H7 (cell line): ENCODE data around the gene GTPBP8. TPM values are rescaled to one million over a fixed set of nuclear protein-coding genes. Genes with fewer than 3 reads are reported as not detected.
A peak's percentile ranks its signal among the peaks of the same experiment; 100 is the strongest.

Source experiments
- DNase-seq: peaks from one replicate; pipeline ENCODE4 v3.0.0; 2012
- H3K27me3 ChIP-seq: 2 replicates; pipeline ENCODE4 v1.6.0; 2011; ENCODE audit warnings: mild to moderate bottlenecking, low read length; ENCODE audit not compliant: control insufficient read depth, insufficient read depth
- H3K36me3 ChIP-seq: replicated peaks from 2 replicates; pipeline ENCODE4 v1.5.1; 2011; ENCODE audit warnings: low read length; ENCODE audit not compliant: control insufficient read depth, insufficient read depth
- H3K4me3 ChIP-seq: 2 replicates; pipeline ENCODE4 v1.5.1; 2011; ENCODE audit warnings: low read depth, mild to moderate bottlenecking, control low read depth, low read length, moderate library complexity; ENCODE audit not compliant: insufficient read depth
- total RNA-seq: library from RNA; depleted of rRNA; stranded (reverse); fragments of >200 nt; shearing (Covaris generic); gene quantifications from 2 replicates; pipeline ENCODE4 v1.2.3, GENCODE V29; 2014; rRNA removed

GTPBP8 gene
- 29.6 and 32.9 TPM in 2 replicates for total RNA-seq

- DNase-seq: peak; percentile 82
- peak within 1 kb of the TSS; percentile 84 for H3K4me3 ChIP-seq
- H3K36me3 ChIP-seq: no peaks in the 10 kb centered on the region
- H3K27me3 ChIP-seq: no peaks in the 10 kb centered on the region
Measured at GRCh38 chr3:112990672-112991602, at the start of gene GTPBP8. GTPBP8 (plus strand) TSS chr3:112990984; CDS start chr3:112991000, 16 bp downstream.

- no peaks in the 10 kb centered on the region for H3K36me3 ChIP-seq
- H3K27me3 ChIP-seq: no peaks in the 10 kb centered on the region
- DNase-seq: no peak
- no peak overlapping the region for H3K4me3 ChIP-seq
Measured at GRCh38 chr3:112948346-112948838, 42.4 kb upstream of the GTPBP8 start.

GRCh38 chr3:112956351-112956750, 34.4 kb upstream of the GTPBP8 start:
- Histone ChIP-seq H3K36me3 (no peaks in the 10 kb centered on the region), H3K27me3 (no peaks in the 10 kb centered on the region), H3K4me3 (no peak overlapping the region)
- DNase-seq: no peak

GRCh38 chr3:112958811-112959560, 31.8 kb upstream of the GTPBP8 start:
- H3K4me3 ChIP-seq: no peak overlapping the region
- H3K27me3 ChIP-seq: no peaks in the 10 kb centered on the region
- DNase-seq: no peak
- H3K36me3 ChIP-seq: no peaks in the 10 kb centered on the region

- Histone ChIP-seq H3K27me3 (no peaks in the 10 kb centered on the region), H3K36me3 (no peaks in the 10 kb centered on the region), H3K4me3 (no peak overlapping the region)
- DNase-seq: no peak
Measured at GRCh38 chr3:112963683-112964082, 27.1 kb upstream of the GTPBP8 start.

GRCh38 chr3:112965656-112966055, 25.1 kb upstream of the GTPBP8 start:
- Histone ChIP-seq H3K4me3 (no peak overlapping the region), H3K27me3 (no peaks in the 10 kb centered on the region), H3K36me3 (no peaks in the 10 kb centered on the region)
- no peak for DNase-seq

- H3K4me3 ChIP-seq: no peak overlapping the region
- DNase-seq: no peak
Measured at GRCh38 chr3:112966633-112967032, 24.2 kb upstream of the GTPBP8 start.

GRCh38 chr3:112967425-112967824, 23.4 kb upstream of the GTPBP8 start:
- DNase-seq: no peak
- no peak overlapping the region for H3K4me3 ChIP-seq

More at GRCh38 chr3:112966633-112967032, 24.2 kb upstream of the GTPBP8 start:
- H3K27me3 ChIP-seq: no peaks in the 10 kb centered on the region
- no peaks in the 10 kb centered on the region for H3K36me3 ChIP-seq

GRCh38 chr3:112967828-112968227, 23.0 kb upstream of the GTPBP8 start:
- no peak overlapping the region for H3K4me3 ChIP-seq
- no peaks in the 10 kb centered on the region for H3K36me3 ChIP-seq
- no peaks in the 10 kb centered on the region for H3K27me3 ChIP-seq
- DNase-seq: no peak

More at GRCh38 chr3:112967425-112967824, 23.4 kb upstream of the GTPBP8 start:
- Histone ChIP-seq H3K36me3 (no peaks in the 10 kb centered on the region), H3K27me3 (no peaks in the 10 kb centered on the region)

- no peaks in the 10 kb centered on the region for H3K36me3 ChIP-seq
- no peak overlapping the region for H3K4me3 ChIP-seq
- no peaks in the 10 kb centered on the region for H3K27me3 ChIP-seq
- DNase-seq: no peak
Measured at GRCh38 chr3:112972158-112972557, 18.6 kb upstream of the GTPBP8 start.

- no peaks in the 10 kb centered on the region for H3K27me3 ChIP-seq
- no peak overlapping the region for H3K4me3 ChIP-seq
- no peaks in the 10 kb centered on the region for H3K36me3 ChIP-seq
- DNase-seq: no peak
Measured at GRCh38 chr3:112973325-112974177, 17.2 kb upstream of the GTPBP8 start.

- no peaks in the 10 kb centered on the region for H3K36me3 ChIP-seq
- no peaks in the 10 kb centered on the region for H3K27me3 ChIP-seq
- no peak overlapping the region for H3K4me3 ChIP-seq
- no peak for DNase-seq
Measured at GRCh38 chr3:112974178-112974517, 16.6 kb upstream of the GTPBP8 start.

- H3K4me3 ChIP-seq: no peak within 1 kb of the TSS
- no peak for DNase-seq
- no peaks in the 10 kb centered on the region for H3K36me3 ChIP-seq
- H3K27me3 ChIP-seq: no peaks in the 10 kb centered on the region
Measured at GRCh38 chr3:112974894-112975293, 15.9 kb upstream of the GTPBP8 start, which contains the start of gene CD200R1. CD200R1 (minus strand) TSS chr3:112975103; CDS start chr3:112974857, 246 bp downstream.

GRCh38 chr3:112976001-112976400, 14.8 kb upstream of the GTPBP8 start:
- H3K27me3 ChIP-seq: no peaks in the 10 kb centered on the region
- H3K36me3 ChIP-seq: no peaks in the 10 kb centered on the region
- H3K4me3 ChIP-seq: no peak overlapping the region
- no peak for DNase-seq
